ENCODE measurements around the gene LRFN3.

Gene LRFN3

GRCh38 chr19:35894342-35894741 lies 41.8 kb upstream of the LRFN3 start:
- H3K79me2 ChIP-seq (ENCODE audit: insufficient read depth, low read length) = peaks cover 28% of the 10 kb centered on the region
- peaks cover 16% of the 10 kb centered on the region for H3K4me1 ChIP-seq (ENCODE audit: insufficient read depth, low read length, poor library complexity, severe bottlenecking)
- no peaks in the 10 kb centered on the region for H3F3A ChIP-seq (ENCODE audit: low read depth)
- no peak overlapping the region for H3K4me3 ChIP-seq (ENCODE audit: low read length, poor library complexity, severe bottlenecking)
- no peak overlapping the region for H2AFZ ChIP-seq (ENCODE audit: low read length)
- no peaks in the 10 kb centered on the region for H3K9me2 ChIP-seq (replicated peaks; ENCODE audit: low read depth, low read length)
- no peaks in the 10 kb centered on the region for H3K9me3 ChIP-seq (ENCODE audit: insufficient read depth, low read depth, low read length)
- no peak overlapping the region for H3K9ac ChIP-seq (ENCODE audit: low read depth, low read length, poor library complexity, severe bottlenecking)
- peaks cover 42% of the 10 kb centered on the region; the same call in 1 of the 2 replicates for H3K36me3 ChIP-seq (ENCODE audit: insufficient read depth, low read length)
- TF ChIP-seq, protein P1, sequence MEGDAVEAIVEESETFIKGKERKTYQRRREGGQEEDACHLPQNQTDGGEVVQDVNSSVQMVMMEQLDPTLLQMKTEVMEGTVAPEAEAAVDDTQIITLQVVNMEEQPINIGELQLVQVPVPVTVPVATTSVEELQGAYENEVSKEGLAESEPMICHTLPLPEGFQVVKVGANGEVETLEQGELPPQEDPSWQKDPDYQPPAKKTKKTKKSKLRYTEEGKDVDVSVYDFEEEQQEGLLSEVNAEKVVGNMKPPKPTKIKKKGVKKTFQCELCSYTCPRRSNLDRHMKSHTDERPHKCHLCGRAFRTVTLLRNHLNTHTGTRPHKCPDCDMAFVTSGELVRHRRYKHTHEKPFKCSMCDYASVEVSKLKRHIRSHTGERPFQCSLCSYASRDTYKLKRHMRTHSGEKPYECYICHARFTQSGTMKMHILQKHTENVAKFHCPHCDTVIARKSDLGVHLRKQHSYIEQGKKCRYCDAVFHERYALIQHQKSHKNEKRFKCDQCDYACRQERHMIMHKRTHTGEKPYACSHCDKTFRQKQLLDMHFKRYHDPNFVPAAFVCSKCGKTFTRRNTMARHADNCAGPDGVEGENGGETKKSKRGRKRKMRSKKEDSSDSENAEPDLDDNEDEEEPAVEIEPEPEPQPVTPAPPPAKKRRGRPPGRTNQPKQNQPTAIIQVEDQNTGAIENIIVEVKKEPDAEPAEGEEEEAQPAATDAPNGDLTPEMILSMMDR (conservative IDR thresholded peaks at IDR 0.05; ENCODE audit: low read length) = no peak
- no peak for TF ChIP-seq EZH2phosphoT487 (IDR thresholded peaks at IDR 0.05; ENCODE audit: borderline replicate concordance)
- H3K27me3 ChIP-seq (ENCODE audit: insufficient read depth, low read length, poor library complexity, severe bottlenecking) = no peaks in the 10 kb centered on the region
- H4K20me1 ChIP-seq (ENCODE audit: insufficient read depth, low read length, poor library complexity, severe bottlenecking) = peaks cover 7% of the 10 kb centered on the region
- H3K4me2 ChIP-seq (ENCODE audit: low read depth, low read length, poor library complexity, severe bottlenecking) = no peak overlapping the region

DNA sequence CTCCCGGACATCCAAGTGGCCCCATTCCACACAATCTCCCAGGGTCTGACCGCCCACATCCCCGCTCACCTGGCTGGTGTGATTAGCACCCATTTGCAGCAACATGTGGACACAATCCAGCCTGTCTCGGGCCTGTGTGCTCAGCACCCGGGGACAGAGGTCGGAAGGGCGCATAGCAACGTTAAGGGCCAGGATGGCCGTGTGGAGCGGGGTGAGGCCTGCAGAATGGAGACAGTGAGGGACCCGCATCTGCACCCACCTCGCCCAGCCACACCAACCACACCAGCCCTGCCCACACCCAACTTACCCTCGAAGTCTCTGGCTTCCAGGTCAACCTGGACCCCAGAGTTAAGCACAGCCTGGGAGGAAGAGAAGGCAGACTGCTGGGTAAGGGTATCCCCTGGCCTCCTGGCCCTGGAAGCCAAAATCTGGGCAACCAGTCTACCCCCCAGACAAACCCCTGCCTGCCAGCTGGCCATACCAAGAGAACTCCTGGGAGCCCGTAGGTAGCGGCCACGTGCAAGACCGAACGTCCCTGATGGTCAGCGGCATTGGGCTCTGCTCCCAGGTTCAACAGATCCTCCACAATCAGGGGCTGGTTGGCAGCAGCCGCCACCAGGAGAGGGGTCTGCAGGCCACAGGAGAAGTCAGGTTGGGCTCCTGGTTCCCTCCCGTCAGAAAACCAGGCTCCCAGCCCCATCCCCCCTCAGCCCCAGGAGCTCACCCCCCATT lies 40.1 kb upstream of the LRFN3 start:
- Histone ChIP-seq H3K4me2 (ENCODE audit: low read depth, low read length, poor library complexity, severe bottlenecking) (no peak overlapping the region), H2AFZ (ENCODE audit: low read length) (no peak overlapping the region), H3K9me3 (ENCODE audit: insufficient read depth, low read depth, low read length) (no peaks in the 10 kb centered on the region), H3K79me2 (ENCODE audit: insufficient read depth, low read length) (peaks cover 34% of the 10 kb centered on the region), H3K36me3 (ENCODE audit: insufficient read depth, low read length) (peaks cover 29% of the 10 kb centered on the region; the same call in 1 of the 2 replicates), H3F3A (ENCODE audit: low read depth) (no peaks in the 10 kb centered on the region), H3K9ac (ENCODE audit: low read depth, low read length, poor library complexity, severe bottlenecking) (no peak overlapping the region), H3K27me3 (ENCODE audit: insufficient read depth, low read length, poor library complexity, severe bottlenecking) (no peaks in the 10 kb centered on the region), H3K4me3 (ENCODE audit: low read length, poor library complexity, severe bottlenecking) (no peak overlapping the region), H3K4me1 (ENCODE audit: insufficient read depth, low read length, poor library complexity, severe bottlenecking) (peaks cover 20% of the 10 kb centered on the region), H4K20me1 (ENCODE audit: insufficient read depth, low read length, poor library complexity, severe bottlenecking) (peaks cover 9% of the 10 kb centered on the region), H3K9me2 (replicated peaks; ENCODE audit: low read depth, low read length) (no peaks in the 10 kb centered on the region)
- TF ChIP-seq, protein P1 (conservative IDR thresholded peaks at IDR 0.05; ENCODE audit: low read length) = no peak
- TF ChIP-seq EZH2phosphoT487 (IDR thresholded peaks at IDR 0.05; ENCODE audit: borderline replicate concordance) = no peak

DNA sequence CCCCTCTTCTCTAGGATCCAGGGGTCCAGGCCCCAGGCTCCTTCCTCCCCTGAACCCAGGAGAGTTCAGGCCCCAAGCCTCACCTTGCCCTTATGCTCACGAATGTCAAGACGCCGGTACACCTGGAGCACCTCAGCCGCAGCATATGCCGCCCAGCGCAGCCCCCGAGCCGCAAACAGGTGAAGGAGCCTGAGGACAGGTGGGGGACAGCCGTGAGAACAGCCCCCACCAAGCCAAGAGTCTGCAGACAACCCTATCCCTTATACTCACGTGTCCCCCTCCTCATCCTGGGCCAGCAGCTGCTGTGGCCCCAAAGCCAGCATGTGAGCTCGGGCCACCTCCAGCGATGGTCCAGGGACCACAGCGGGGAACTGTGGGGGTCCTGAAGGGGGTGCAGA lies 39.5 kb upstream of the LRFN3 start:
- Histone ChIP-seq H3K9me2 (replicated peaks; ENCODE audit: low read depth, low read length) (no peaks in the 10 kb centered on the region), H3K4me1 (ENCODE audit: insufficient read depth, low read length, poor library complexity, severe bottlenecking) (peaks cover 25% of the 10 kb centered on the region), H3K27me3 (ENCODE audit: insufficient read depth, low read length, poor library complexity, severe bottlenecking) (no peaks in the 10 kb centered on the region), H3K36me3 (ENCODE audit: insufficient read depth, low read length) (peaks cover 29% of the 10 kb centered on the region; the same call in 1 of the 2 replicates), H3F3A (ENCODE audit: low read depth) (no peaks in the 10 kb centered on the region), H2AFZ (ENCODE audit: low read length) (no peak overlapping the region), H3K4me2 (ENCODE audit: low read depth, low read length, poor library complexity, severe bottlenecking) (no peak overlapping the region), H4K20me1 (ENCODE audit: insufficient read depth, low read length, poor library complexity, severe bottlenecking) (peaks cover 9% of the 10 kb centered on the region), H3K9me3 (ENCODE audit: insufficient read depth, low read depth, low read length) (no peaks in the 10 kb centered on the region), H3K79me2 (ENCODE audit: insufficient read depth, low read length) (peaks cover 37% of the 10 kb centered on the region), H3K9ac (ENCODE audit: low read depth, low read length, poor library complexity, severe bottlenecking) (no peak overlapping the region), H3K4me3 (ENCODE audit: low read length, poor library complexity, severe bottlenecking) (no peak overlapping the region)
- TF ChIP-seq EZH2phosphoT487 (IDR thresholded peaks at IDR 0.05; ENCODE audit: borderline replicate concordance) = no peak
- TF ChIP-seq, protein P1 (conservative IDR thresholded peaks at IDR 0.05; ENCODE audit: low read length) = no peak
